ENCODE results near the gene AP2B1. TPM values are rescaled to one million over a fixed set of nuclear protein-coding genes. Genes with fewer than 3 reads are reported as not detected.

The AP2B1 gene
- total and polyA plus RNA-seq, 10 donors: 16.7 to 144 (median 90.7) TPM

DNA sequence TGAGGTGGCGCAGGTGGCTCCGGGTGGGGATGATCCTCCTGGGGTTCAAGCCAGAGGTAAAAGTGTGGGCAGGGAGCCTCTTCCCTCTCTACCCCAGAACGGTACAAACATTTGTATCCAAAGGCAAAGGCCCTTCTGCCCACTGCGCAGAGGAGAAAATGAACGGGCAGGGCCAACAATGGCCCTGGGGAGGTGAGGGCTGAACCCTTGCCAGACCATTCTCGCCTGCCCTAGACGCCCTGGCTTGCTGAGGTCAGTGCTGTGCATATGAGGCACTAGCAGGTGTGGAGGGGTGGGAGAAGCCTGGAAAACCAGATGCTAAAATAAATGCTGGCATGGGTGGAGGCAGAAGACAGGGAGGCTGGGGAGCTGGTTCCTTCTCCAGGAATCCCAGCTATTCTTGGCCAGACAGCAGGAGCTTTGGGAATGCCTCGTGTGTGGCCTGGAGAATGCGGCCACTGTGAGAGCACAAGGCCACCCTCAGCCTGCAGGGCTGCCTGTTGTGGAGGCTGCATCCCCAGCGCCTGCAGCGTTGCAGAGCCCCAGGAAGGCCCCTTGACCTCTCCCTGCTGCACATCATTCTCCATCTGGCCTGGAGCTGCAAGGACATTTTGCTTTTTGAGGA lies 178.1 kb downstream of the AP2B1 start:
- Histone ChIP-seq H3K4me3 (peak overlapping the region in 2 of 8 donors; percentile 61 to 78), H3K27me3 (replicated peaks in 1 of 7) (peaks cover 0 to 4% (median 0%) of the 10 kb centered on the region in 7 donors), H3K9me3 (no peaks in the 10 kb centered on the region), H3K27ac (peak overlapping the region in 3 of 8 donors; percentile 68 to 79 (median 70)), H3K4me1 (peaks cover 6 to 22% (median 15%) of the 10 kb centered on the region in 6 donors), H3K36me3 (no peaks in the 10 kb centered on the region)
- TF ChIP-seq, protein P1, sequence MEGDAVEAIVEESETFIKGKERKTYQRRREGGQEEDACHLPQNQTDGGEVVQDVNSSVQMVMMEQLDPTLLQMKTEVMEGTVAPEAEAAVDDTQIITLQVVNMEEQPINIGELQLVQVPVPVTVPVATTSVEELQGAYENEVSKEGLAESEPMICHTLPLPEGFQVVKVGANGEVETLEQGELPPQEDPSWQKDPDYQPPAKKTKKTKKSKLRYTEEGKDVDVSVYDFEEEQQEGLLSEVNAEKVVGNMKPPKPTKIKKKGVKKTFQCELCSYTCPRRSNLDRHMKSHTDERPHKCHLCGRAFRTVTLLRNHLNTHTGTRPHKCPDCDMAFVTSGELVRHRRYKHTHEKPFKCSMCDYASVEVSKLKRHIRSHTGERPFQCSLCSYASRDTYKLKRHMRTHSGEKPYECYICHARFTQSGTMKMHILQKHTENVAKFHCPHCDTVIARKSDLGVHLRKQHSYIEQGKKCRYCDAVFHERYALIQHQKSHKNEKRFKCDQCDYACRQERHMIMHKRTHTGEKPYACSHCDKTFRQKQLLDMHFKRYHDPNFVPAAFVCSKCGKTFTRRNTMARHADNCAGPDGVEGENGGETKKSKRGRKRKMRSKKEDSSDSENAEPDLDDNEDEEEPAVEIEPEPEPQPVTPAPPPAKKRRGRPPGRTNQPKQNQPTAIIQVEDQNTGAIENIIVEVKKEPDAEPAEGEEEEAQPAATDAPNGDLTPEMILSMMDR (IDR thresholded peaks at IDR 0.05 in 8 of 11, conservative IDR thresholded peaks at IDR 0.05 in 3 of 11): no peak
- no peak for TF ChIP-seq POLR2AphosphoS5 (IDR thresholded peaks at IDR 0.05)
- TF ChIP-seq POLR2A (IDR thresholded peaks at IDR 0.05): no peak
- intact Hi-C loops (cut with DNase I; ENCODE audit: low total_unique reads): loop anchor here (5.0 kb wide), 1 partner anchor 42 kb away; the partner anchor contains the start of gene TAF15
- WGBS, 5 donors: 76 to 86% (median 79%) methylated on average over 11 of the region's 11 CpGs
- DNase-seq: no peak

DNA sequence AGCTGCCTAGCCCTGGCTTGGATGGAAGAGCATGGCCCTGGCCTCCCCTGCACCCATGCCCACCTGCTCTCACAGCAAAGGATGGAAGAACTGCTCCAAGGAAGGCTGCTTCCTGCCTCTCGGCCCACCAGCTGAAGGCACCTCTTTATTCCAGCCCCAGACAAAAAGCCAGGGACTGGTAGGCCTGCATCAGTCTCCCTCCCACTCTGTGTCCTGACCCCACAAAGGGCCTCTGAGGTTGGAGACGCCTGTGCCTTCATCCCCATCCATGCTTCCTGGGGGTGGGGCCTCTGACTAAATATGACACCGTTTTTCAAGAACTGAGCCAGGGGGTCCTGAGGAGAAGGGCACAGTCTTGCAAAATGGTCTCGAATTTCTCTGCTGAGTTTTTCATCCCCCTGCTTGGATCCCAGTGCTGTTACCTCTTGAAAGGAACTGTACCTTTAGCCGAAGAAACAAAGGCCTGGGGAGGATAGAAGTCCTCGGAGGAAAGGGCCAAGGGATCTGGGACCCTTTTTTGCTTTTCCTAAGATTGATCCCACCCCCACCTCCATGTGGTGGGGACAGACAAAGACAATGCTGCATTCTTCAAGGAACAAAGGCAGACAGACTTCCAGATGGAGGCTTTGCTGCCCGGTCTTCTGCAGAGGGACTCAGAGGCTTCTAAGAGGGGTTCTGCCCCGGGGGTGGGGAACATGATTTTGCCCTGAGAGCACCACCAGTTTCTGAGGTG lies 178.8 kb downstream of the AP2B1 start:
- intact Hi-C loops (cut with DNase I; ENCODE audit: low total_unique reads): loop anchor here (5.0 kb wide), 1 partner anchor 41 kb away; the partner anchor contains the start of gene TAF15
- no peaks in the 10 kb centered on the region for H3K9me3 ChIP-seq
- peaks cover 0 to 4% (median 0%) of the 10 kb centered on the region in 7 donors for H3K27me3 ChIP-seq (replicated peaks in 1 of 7)

DNA sequence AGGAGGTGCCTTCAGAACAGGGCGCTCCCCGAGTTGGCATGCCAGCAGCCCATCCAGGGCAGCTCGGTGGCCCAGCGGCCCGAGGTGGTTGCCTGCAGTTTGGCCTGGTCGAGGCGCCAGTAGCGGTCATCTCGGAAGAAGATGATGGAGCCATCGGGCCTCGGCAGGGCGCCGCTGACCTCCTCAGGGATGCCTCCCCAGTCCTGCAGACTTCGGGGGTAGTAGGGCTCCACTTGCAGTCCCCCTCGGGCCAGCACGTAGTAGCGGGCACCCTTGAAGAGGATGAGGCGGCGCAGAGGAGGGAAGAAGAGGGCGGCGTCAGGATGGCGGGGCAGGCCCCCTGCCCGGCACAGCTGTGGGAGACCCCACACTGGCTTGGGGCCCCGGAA lies 179.4 kb downstream of the AP2B1 start:
- intact Hi-C loops (cut with DNase I; ENCODE audit: low total_unique reads): loop anchor here (5.0 kb wide), 1 partner anchor 41 kb away; the partner anchor contains the start of gene TAF15
- no peak overlapping the region for H3K27ac ChIP-seq
- H3K4me3 ChIP-seq: no peak overlapping the region
- WGBS, 5 donors: 92 to 96% (median 93%) methylated on average over 19 to 24 of the region's 24 CpGs
- H3K36me3 ChIP-seq: no peaks in the 10 kb centered on the region
- no peaks in the 10 kb centered on the region for H3K9me3 ChIP-seq
- peaks cover 6 to 22% (median 15%) of the 10 kb centered on the region in 6 donors for H3K4me1 ChIP-seq
- TF ChIP-seq, protein P1 (IDR thresholded peaks at IDR 0.05 in 8 of 11, conservative IDR thresholded peaks at IDR 0.05 in 3 of 11): no peak
- TF ChIP-seq POLR2AphosphoS5 (IDR thresholded peaks at IDR 0.05): no peak
- TF ChIP-seq POLR2A (IDR thresholded peaks at IDR 0.05): no peak
- peaks cover 0 to 4% (median 0%) of the 10 kb centered on the region in 7 donors for H3K27me3 ChIP-seq (replicated peaks in 1 of 7)
- DNase-seq: no peak

More for the DNA sequence above, 178.8 kb downstream of the AP2B1 start:
- no peak for DNase-seq
- Histone ChIP-seq H3K4me3 (no peak overlapping the region), H3K27ac (no peak overlapping the region), H3K36me3 (no peaks in the 10 kb centered on the region), H3K4me1 (peaks cover 6 to 22% (median 15%) of the 10 kb centered on the region in 6 donors)
- WGBS, 5 donors: 77 to 84% (median 80%) methylated on average over 8 of the region's 8 CpGs
- TF ChIP-seq POLR2A (IDR thresholded peaks at IDR 0.05) (no peak), POLR2AphosphoS5 (IDR thresholded peaks at IDR 0.05) (no peak)
- TF ChIP-seq, protein P1 (IDR thresholded peaks at IDR 0.05 in 8 of 11, conservative IDR thresholded peaks at IDR 0.05 in 3 of 11): no peak

Data from spleen (tissue), 11 donors.